Coronary artery (tissue), 2 donors: ENCODE measurements around the gene CCSER1.
"Not testable (repeated sequence)": the region's sequence is repeated elsewhere in the genome, so short reads cannot be mapped to it uniquely, and the experiment has no call there.

Experiments used
- DNase-seq: peaks from one replicate; pipeline ENCODE4 v3.0.0-alpha.2; 2017; ENCODE audit warnings: low spot score
- H3K27ac ChIP-seq, 2 donors: fragments of 200-600 bp; sonication (generic); one replicate each; pipeline ENCODE4 v1.5.1; 2016 to 2019
- H3K4me3 ChIP-seq: fragments of 200-600 bp; sonication (generic); 2 replicates; pipeline ENCODE4 v1.5.1; 2016; ENCODE audit warnings: mild to moderate bottlenecking, moderate library complexity
- TF ChIP-seq, protein P1 (sequence below): fragments of 200-600 bp; sonication (generic); IDR thresholded peaks from one replicate; pipeline ENCODE4 v1.5.1; 2019; ENCODE audit warnings: antibody characterized with exemption

The CCSER1 gene

DNA sequence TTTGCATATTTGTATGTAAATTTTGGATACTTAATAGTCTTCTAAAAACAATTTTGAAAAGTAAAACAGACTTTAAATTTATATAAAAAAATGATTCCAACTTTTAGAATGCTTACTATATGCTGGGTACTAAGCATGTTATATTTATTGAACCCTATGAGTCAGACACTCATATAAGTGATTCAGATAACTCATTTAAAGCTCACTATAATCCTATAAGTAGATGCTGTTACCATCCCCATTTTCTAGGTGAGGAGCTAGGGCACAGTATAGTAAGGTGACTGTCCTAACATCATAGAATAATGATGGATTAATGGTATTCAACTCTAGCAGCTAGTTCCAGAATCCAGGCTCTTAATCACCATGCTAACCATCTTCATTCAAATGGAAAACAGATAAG, 1299.5 kb downstream of the CCSER1 start:
- H3K27ac ChIP-seq: no peak overlapping the region
- TF ChIP-seq, protein P1, sequence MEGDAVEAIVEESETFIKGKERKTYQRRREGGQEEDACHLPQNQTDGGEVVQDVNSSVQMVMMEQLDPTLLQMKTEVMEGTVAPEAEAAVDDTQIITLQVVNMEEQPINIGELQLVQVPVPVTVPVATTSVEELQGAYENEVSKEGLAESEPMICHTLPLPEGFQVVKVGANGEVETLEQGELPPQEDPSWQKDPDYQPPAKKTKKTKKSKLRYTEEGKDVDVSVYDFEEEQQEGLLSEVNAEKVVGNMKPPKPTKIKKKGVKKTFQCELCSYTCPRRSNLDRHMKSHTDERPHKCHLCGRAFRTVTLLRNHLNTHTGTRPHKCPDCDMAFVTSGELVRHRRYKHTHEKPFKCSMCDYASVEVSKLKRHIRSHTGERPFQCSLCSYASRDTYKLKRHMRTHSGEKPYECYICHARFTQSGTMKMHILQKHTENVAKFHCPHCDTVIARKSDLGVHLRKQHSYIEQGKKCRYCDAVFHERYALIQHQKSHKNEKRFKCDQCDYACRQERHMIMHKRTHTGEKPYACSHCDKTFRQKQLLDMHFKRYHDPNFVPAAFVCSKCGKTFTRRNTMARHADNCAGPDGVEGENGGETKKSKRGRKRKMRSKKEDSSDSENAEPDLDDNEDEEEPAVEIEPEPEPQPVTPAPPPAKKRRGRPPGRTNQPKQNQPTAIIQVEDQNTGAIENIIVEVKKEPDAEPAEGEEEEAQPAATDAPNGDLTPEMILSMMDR: no peak
- DNase-seq: no peak
- no peak overlapping the region for H3K4me3 ChIP-seq

DNA sequence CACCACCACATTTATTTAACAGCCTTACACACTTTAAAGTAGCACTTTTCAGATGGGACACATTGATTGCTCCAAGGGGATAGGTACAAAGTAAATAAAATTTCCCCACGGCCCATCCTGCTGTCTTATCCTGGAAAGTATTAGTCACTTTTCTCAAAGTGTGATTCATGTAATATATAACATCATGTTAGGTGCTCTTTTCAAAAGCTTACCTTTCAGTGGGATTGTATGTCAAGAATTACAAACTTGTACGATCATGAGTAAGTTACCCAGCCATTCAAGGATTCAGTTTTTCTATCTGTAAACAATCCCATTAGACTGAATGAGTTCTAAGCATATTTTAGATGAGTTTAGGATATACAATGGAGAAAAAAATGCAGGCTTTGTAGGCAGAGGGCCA, 1300.0 kb downstream of the CCSER1 start:
- TF ChIP-seq, protein P1: no peak
- Histone ChIP-seq H3K27ac (no peak overlapping the region), H3K4me3 (no peak overlapping the region)
- DNase-seq: no peak

DNA sequence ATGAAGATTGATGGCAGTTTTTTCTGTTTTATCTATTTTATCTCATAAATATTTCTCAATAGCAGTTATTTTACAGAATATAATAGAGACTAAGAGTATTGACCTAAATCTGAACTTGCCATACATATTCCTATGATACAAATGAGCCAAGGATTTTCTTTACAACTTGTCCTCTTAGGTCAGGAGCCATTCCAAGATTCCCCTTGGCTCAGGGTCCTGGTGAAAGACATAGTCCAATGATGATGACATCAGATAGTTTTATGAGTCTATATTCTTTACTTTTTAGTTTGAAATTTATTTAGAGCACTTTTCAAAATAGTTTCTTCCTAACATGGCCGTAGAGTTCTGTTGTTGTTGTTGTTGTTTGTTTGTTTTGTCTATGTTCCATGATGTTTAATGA, 1307.4 kb downstream of the CCSER1 start:
- no peak overlapping the region for H3K27ac ChIP-seq
- no peak for DNase-seq
- TF ChIP-seq, protein P1: no peak

DNA sequence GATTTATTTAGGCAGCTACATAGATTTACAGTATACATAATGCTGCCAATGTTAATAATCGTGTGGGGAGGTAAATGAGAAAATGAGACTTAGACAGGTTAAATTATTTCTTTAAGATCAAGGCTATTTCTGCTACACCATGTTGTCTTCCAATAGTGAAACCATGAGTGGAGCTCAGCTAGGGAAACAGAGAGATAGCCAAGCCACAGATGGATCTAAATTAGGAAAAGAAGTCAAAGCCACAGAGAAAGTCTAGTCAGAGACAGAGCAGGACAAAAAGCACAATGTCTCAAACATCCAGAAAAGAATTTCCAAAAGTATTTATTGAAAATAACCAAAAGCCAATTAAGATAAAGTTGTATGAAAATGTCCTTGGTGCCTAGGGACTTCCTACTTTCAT, 1309.4 kb downstream of the CCSER1 start:
- no peak overlapping the region for H3K4me3 ChIP-seq
- H3K27ac ChIP-seq: no peak overlapping the region
- TF ChIP-seq, protein P1: no peak
- no peak for DNase-seq

More for the DNA sequence above, 1307.4 kb downstream of the CCSER1 start:
- no peak overlapping the region for H3K4me3 ChIP-seq

DNA sequence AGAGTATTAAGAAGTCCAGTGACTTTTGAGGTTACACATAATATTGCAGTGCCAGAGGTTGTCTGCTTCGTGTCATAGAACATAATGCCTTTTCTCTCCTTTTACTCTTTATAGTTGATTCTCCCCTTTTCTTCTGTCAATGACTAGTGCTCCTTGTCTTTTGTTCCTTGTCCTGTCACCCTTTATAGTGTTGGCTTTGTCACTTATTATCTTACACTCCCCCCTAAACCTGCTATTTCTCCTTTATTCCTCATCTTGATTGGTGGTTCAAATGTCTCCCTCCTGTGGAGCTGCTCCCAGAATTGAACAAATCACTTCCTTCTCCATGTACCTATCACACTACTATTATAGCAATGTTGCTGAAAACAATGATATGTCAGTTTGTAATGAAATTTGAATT, 1320.0 kb downstream of the CCSER1 start:
- DNase-seq: no peak
- Histone ChIP-seq H3K4me3 (no peak overlapping the region), H3K27ac (no peak overlapping the region)
- TF ChIP-seq, protein P1: no peak

DNA sequence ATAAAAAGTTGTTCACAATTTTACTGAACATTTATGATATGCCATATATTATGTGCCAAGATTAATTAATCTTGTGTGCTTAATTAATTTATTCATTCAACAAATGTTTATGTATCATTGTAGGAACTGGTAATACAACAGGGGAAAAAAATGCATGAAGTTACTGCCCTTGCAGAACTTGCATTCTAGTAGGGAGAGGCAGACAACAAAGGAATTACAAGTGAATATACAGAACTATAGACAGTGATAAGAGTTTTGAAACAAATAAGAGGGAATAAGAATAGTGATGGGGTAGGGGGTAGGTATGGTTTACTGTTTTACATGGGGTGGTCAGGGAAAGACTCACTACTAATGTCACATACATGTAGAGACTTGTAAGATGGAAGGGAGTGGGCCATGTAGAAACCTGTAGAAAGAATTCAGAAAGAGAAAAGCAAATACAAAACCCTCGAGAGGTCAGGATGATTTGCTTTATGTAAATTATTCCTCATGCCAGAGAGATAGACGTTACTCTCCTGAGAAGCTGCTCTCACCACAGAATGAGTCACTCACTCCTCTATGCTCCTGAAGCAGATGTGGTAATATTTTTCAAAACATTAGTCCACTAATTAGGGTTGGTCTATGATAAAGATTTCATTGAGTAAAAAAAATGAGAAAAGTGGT, 1321.6 kb downstream of the CCSER1 start:
- no peak for DNase-seq
- no peak overlapping the region for H3K4me3 ChIP-seq
- TF ChIP-seq, protein P1: no peak
- H3K27ac ChIP-seq: no peak overlapping the region

DNA sequence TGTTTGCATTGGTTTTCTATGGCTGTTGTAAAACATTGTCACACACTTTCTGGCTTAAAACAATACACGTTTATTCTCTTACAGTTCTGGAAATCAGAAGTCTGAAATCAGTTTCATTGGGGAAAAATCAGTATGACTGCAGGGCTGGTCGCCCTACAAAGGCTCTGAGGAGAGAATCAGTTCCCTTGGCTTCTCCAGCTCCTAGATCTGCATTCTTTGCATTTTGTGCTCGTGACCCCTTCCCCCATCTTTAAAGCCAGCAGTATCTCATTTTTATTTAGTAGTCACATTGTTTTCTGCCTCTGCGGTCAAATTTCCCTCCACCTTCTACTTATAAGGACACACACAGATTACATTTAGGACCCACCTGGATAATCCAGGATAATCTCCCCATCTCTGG, 1326.9 kb downstream of the CCSER1 start:
- TF ChIP-seq, protein P1: no peak
- Histone ChIP-seq H3K4me3 (no peak overlapping the region), H3K27ac (no peak overlapping the region)
- no peak for DNase-seq

DNA sequence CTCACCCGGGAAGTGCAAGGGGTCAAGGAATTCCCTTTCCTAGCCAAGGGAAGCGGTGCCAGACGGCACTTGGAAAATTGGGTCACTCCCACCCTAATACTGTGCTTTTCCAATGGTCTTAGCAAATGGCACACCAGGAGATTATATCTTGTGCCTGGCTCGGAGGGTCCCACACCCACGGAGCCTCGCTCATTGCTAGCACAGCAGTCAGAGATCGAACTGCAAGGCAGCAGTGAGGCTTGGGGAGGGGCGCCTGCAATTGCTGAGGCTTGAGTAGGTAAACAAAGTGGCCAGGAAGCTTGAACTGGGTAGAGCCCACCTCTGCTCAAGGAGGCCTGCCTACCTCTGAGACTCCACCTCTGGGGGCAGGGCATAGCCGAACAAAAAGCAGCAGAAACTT, 1335.4 kb downstream of the CCSER1 start:
- not testable (repeated sequence) for DNase-seq, H3K4me3 ChIP-seq

More for the DNA sequence above, 1335.4 kb downstream of the CCSER1 start:
- H3K27ac ChIP-seq: not testable (repeated sequence)
